KMS-11 (cell line): ENCODE measurements around the gene C14orf180.

Source experiments
- H2AFZ ChIP-seq: fragments of 200-600 bp; sonication (generic); 2 replicates; pipeline ENCODE4 v1.6.1; 2016; ENCODE audit warnings: antibody characterized with exemption, mixed run types, low read depth
- H3K27ac ChIP-seq: fragments of 200-600 bp; sonication (generic); 2 replicates; pipeline ENCODE4 v1.6.1; 2016; ENCODE audit warnings: mild to moderate bottlenecking, mixed run types
- H3K27me3 ChIP-seq: fragments of 200-600 bp; sonication (generic); 2 replicates; pipeline ENCODE4 v1.6.1; 2017; ENCODE audit warnings: mild to moderate bottlenecking, low read depth, mixed run types, moderate library complexity; ENCODE audit not compliant: insufficient read depth
- H3K36me3 ChIP-seq: fragments of 200-600 bp; sonication (generic); 2 replicates; pipeline ENCODE4 v1.6.1; 2017; ENCODE audit warnings: mild to moderate bottlenecking, mixed run types; ENCODE audit not compliant: insufficient read depth
- H3K4me1 ChIP-seq: fragments of 200-600 bp; sonication (generic); 2 replicates; pipeline ENCODE4 v1.6.1; 2016; ENCODE audit warnings: mild to moderate bottlenecking, low read depth, mixed run types; ENCODE audit not compliant: poor library complexity, severe bottlenecking
- H3K4me2 ChIP-seq: fragments of 200-600 bp; sonication (generic); 2 replicates; pipeline ENCODE4 v1.7.0; 2016; ENCODE audit warnings: mild to moderate bottlenecking, mixed run types
- H3K4me3 ChIP-seq: fragments of 200-600 bp; sonication (generic); IDR thresholded peaks from 2 replicates; pipeline ENCODE4 v1.6.1; 2017; ENCODE audit warnings: low read depth, low read length, mixed read lengths; ENCODE audit not compliant: insufficient read depth
- H3K79me2 ChIP-seq: fragments of 200-600 bp; sonication (generic); 2 replicates; pipeline ENCODE4 v1.6.1; 2016; ENCODE audit warnings: low read depth, mixed run types; ENCODE audit not compliant: insufficient read depth
- H3K9ac ChIP-seq: fragments of 200-600 bp; sonication (generic); 2 replicates; pipeline ENCODE4 v1.6.1; 2016; ENCODE audit warnings: mild to moderate bottlenecking, mixed run types
- H4K20me1 ChIP-seq: fragments of 200-600 bp; sonication (generic); 2 replicates; pipeline ENCODE4 v1.6.1; 2016; ENCODE audit warnings: mild to moderate bottlenecking, mixed run types; ENCODE audit not compliant: insufficient read depth
- CTCF ChIP-seq: fragments of 200-600 bp; sonication (generic); conservative IDR thresholded peaks from 2 replicates; pipeline ENCODE4 v1.6.1; 2017; ENCODE audit warnings: low read depth, mild to moderate bottlenecking, antibody characterized with exemption, low read length, moderate library complexity, mixed read lengths

Gene C14orf180

GRCh38 chr14:104568620-104569019 lies 10.9 kb upstream of the C14orf180 start:
- no peak overlapping the region for H3K9ac ChIP-seq
- TF ChIP-seq CTCF = no peak
- H3K27me3 ChIP-seq = peaks cover 55% of the 10 kb centered on the region
- no peaks in the 10 kb centered on the region for H3K36me3 ChIP-seq
- H3K4me2 ChIP-seq = no peak overlapping the region
- no peak overlapping the region for H3K27ac ChIP-seq
- no peaks in the 10 kb centered on the region for H4K20me1 ChIP-seq
- no peaks in the 10 kb centered on the region for H3K79me2 ChIP-seq
- H3K4me1 ChIP-seq = no peaks in the 10 kb centered on the region
- no peak overlapping the region for H2AFZ ChIP-seq
- no peak overlapping the region for H3K4me3 ChIP-seq

GRCh38 chr14:104569435-104569834 lies 10.1 kb upstream of the C14orf180 start:
- H3K9ac ChIP-seq = no peak overlapping the region
- H3K4me1 ChIP-seq = no peaks in the 10 kb centered on the region
- no peaks in the 10 kb centered on the region for H3K79me2 ChIP-seq
- peaks cover 55% of the 10 kb centered on the region for H3K27me3 ChIP-seq
- no peak overlapping the region for H3K4me3 ChIP-seq
- H4K20me1 ChIP-seq = no peaks in the 10 kb centered on the region
- no peaks in the 10 kb centered on the region for H3K36me3 ChIP-seq
- H3K27ac ChIP-seq = no peak overlapping the region
- H3K4me2 ChIP-seq = no peak overlapping the region
- TF ChIP-seq CTCF = no peak
- no peak overlapping the region for H2AFZ ChIP-seq

GRCh38 chr14:104571246-104571645 lies 8.3 kb upstream of the C14orf180 start:
- Histone ChIP-seq H4K20me1 (no peaks in the 10 kb centered on the region), H3K79me2 (no peaks in the 10 kb centered on the region), H3K27ac (no peak overlapping the region), H3K4me3 (no peak overlapping the region), H2AFZ (no peak overlapping the region), H3K4me2 (no peak overlapping the region), H3K4me1 (no peaks in the 10 kb centered on the region), H3K36me3 (no peaks in the 10 kb centered on the region), H3K9ac (no peak overlapping the region), H3K27me3 (peaks cover 55% of the 10 kb centered on the region)
- TF ChIP-seq CTCF = no peak

- no peak overlapping the region for H3K27ac ChIP-seq
- TF ChIP-seq CTCF = no peak
- no peaks in the 10 kb centered on the region for H3K79me2 ChIP-seq
- no peak overlapping the region for H3K4me3 ChIP-seq
- no peaks in the 10 kb centered on the region for H4K20me1 ChIP-seq
- H2AFZ ChIP-seq = no peak overlapping the region
- H3K9ac ChIP-seq = no peak overlapping the region
- H3K4me2 ChIP-seq = no peak overlapping the region
- peaks cover 56% of the 10 kb centered on the region for H3K27me3 ChIP-seq
- H3K4me1 ChIP-seq = no peaks in the 10 kb centered on the region
- H3K36me3 ChIP-seq = no peaks in the 10 kb centered on the region
These were observed 7.4 kb upstream of the C14orf180 start for GRCh38 chr14:104572024-104572626.
